Esophagus muscularis mucosa (tissue), 3 donors: ENCODE data around the gene SV2B.

Source experiments
- POLR2A ChIP-seq: fragments of 450-650 bp; IDR thresholded peaks from one replicate; pipeline ENCODE4 v1.6.1; 2017; ENCODE audit warnings: antibody characterized with exemption, moderate library complexity, mild to moderate bottlenecking, low read depth
- TF ChIP-seq, protein P1 (sequence below), 3 experiments: fragments of 200-600 bp in 2 of 3; fragments of 450-650 bp in 1 of 3; sonication (generic) in 2 of 3; IDR thresholded peaks; one replicate each; pipeline ENCODE4 v1.5.1; 2017 to 2019; ENCODE audit warnings: antibody characterized with exemption in 3 of 3, mild to moderate bottlenecking in 2 of 3, moderate library complexity in 1 of 3

DNA sequence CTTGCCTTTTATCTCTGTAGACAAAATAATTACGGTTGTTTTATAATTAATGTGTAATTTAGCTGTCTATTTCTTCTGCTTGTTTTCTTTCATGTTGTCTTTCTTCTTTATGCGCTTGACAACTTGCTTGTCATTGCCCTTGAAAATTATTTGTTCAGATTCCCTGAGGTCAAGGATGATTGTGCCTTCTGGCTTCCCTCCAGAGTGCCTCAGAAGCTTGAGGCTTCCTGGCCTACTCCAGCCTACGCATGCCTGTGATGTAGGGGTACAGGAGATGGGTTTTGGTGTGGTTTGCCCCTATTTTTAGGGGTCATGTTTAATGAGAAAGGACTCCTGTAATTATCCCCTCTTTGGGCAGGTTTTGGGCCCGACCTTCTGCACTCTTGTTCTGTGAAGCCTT, 231.5 kb downstream of the SV2B start:
- no peak for TF ChIP-seq POLR2A
- TF ChIP-seq, protein P1, sequence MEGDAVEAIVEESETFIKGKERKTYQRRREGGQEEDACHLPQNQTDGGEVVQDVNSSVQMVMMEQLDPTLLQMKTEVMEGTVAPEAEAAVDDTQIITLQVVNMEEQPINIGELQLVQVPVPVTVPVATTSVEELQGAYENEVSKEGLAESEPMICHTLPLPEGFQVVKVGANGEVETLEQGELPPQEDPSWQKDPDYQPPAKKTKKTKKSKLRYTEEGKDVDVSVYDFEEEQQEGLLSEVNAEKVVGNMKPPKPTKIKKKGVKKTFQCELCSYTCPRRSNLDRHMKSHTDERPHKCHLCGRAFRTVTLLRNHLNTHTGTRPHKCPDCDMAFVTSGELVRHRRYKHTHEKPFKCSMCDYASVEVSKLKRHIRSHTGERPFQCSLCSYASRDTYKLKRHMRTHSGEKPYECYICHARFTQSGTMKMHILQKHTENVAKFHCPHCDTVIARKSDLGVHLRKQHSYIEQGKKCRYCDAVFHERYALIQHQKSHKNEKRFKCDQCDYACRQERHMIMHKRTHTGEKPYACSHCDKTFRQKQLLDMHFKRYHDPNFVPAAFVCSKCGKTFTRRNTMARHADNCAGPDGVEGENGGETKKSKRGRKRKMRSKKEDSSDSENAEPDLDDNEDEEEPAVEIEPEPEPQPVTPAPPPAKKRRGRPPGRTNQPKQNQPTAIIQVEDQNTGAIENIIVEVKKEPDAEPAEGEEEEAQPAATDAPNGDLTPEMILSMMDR (IDR thresholded peaks at IDR 0.05) = no peak
